Measurements from ENCODE around the gene TMEM106B. TPM values are rescaled to one million over a fixed set of nuclear protein-coding genes. Genes with fewer than 3 reads are reported as not detected.
A peak's percentile ranks its signal among the peaks of the same experiment; 100 is the strongest.

The TMEM106B gene
- total RNA-seq, 1 experiment from 2014 or later: 64.4 TPM

GRCh38 chr7:12211711-12212485 is 804 bp downstream of the TMEM106B start:
- peak overlapping the region; percentile 93 for H3K4me2 ChIP-seq
- intact Hi-C loops (cut with micrococcal nuclease; ENCODE audit: unreplicated experiment): loop anchor here (1.0 to 5.0 kb wide), 8 partner anchors 49 to 377 kb away; no protein-coding TSS in a partner anchor
- TF ChIP-seq CTCF (conservative IDR thresholded peaks at IDR 0.05) (peak; percentile 11; the same call in 1 of the 2 replicates), EZH2 (IDR thresholded peaks at IDR 0.05; ENCODE audit: low read depth) (no peak)
- peaks cover 33% of the 10 kb centered on the region for H3K79me2 ChIP-seq (ENCODE audit: low read depth)
- H4K20me1 ChIP-seq (ENCODE audit: insufficient read depth): no peaks in the 10 kb centered on the region
- ChIA-PET POLR2A (ENCODE audit: unreplicated experiment) (interaction anchor here (0.6 to 0.7 kb wide), 2 partner anchors 11 to 994 kb away, joined by 3 to 4 read pairs; no protein-coding TSS in a partner anchor), CTCF (no interaction called here)
- H2AFZ ChIP-seq: peak overlapping the region; percentile 74
- DNase-seq: peak in 1 of 2 experiments; percentile 15
- no peaks in the 10 kb centered on the region for H3K9me3 ChIP-seq (ENCODE audit: insufficient read depth, low read depth)
- peaks cover 22% of the 10 kb centered on the region; the same call in 1 of the 2 replicates for H3F3A ChIP-seq (ENCODE audit: insufficient read depth, low read depth)
- peaks cover 24% of the 10 kb centered on the region for H3K4me1 ChIP-seq (replicated peaks; ENCODE audit: insufficient read depth)
- H3K27me3 ChIP-seq (ENCODE audit: insufficient read depth, low read depth): no peaks in the 10 kb centered on the region
- H3K36me3 ChIP-seq (ENCODE audit: low read depth): peaks cover 8% of the 10 kb centered on the region; the same call in 1 of the 2 replicates
- BruUV-seq (replicated peaks): TSS peak; percentile 69
- no peaks in the 10 kb centered on the region for H3K9me2 ChIP-seq (ENCODE audit: insufficient read depth)
- peak overlapping the region; percentile 74 for H3K4me3 ChIP-seq
- H3K27ac ChIP-seq: peak overlapping the region; percentile 92

GRCh38 chr7:12217311-12217710 is 6.2 kb downstream of the TMEM106B start:
- no peak overlapping the region for H3K4me2 ChIP-seq
- ChIA-PET POLR2A (ENCODE audit: unreplicated experiment) (no interaction called here), CTCF (no interaction called here)
- peaks cover 13% of the 10 kb centered on the region for H3K4me1 ChIP-seq (replicated peaks; ENCODE audit: insufficient read depth)
- intact Hi-C loops (cut with micrococcal nuclease; ENCODE audit: unreplicated experiment): no loop called here
- no peak overlapping the region for H3K27ac ChIP-seq
- peaks cover 25% of the 10 kb centered on the region for H3K36me3 ChIP-seq (ENCODE audit: low read depth)
- no peaks in the 10 kb centered on the region; the same call in 1 of the 2 replicates for H3K9me2 ChIP-seq (ENCODE audit: insufficient read depth)
- no peak overlapping the region for H2AFZ ChIP-seq
- peaks cover 26% of the 10 kb centered on the region for H3K79me2 ChIP-seq (ENCODE audit: low read depth)
- no peaks in the 10 kb centered on the region for H3K27me3 ChIP-seq (ENCODE audit: insufficient read depth, low read depth)
- no TSS peak for BruUV-seq (replicated peaks)
- H3K9me3 ChIP-seq (ENCODE audit: insufficient read depth, low read depth): no peaks in the 10 kb centered on the region
- H4K20me1 ChIP-seq (ENCODE audit: insufficient read depth): no peaks in the 10 kb centered on the region
- 0 out of 2 replicates have a peak, but pooled peaks cover under 1% of the 10 kb centered on the region for H3F3A ChIP-seq (ENCODE audit: insufficient read depth, low read depth)
- no peak for DNase-seq
- TF ChIP-seq CTCF (conservative IDR thresholded peaks at IDR 0.05): no peak
- no peak for TF ChIP-seq EZH2 (IDR thresholded peaks at IDR 0.05; ENCODE audit: low read depth)
- no peak overlapping the region for H3K4me3 ChIP-seq

- H3K27ac ChIP-seq: no peak overlapping the region
- ChIA-PET CTCF (no interaction called here), POLR2A (ENCODE audit: unreplicated experiment) (no interaction called here)
- no peak overlapping the region for H2AFZ ChIP-seq
- H3K4me2 ChIP-seq: no peak overlapping the region
- no peaks in the 10 kb centered on the region for H4K20me1 ChIP-seq (ENCODE audit: insufficient read depth)
- BruUV-seq (replicated peaks): no TSS peak
- no peaks in the 10 kb centered on the region for H3K4me1 ChIP-seq (replicated peaks; ENCODE audit: insufficient read depth)
- intact Hi-C loops (cut with micrococcal nuclease; ENCODE audit: unreplicated experiment): no loop called here
- no peaks in the 10 kb centered on the region for H3F3A ChIP-seq (ENCODE audit: insufficient read depth, low read depth)
- no peaks in the 10 kb centered on the region for H3K27me3 ChIP-seq (ENCODE audit: insufficient read depth, low read depth)
- peaks cover 32% of the 10 kb centered on the region for H3K36me3 ChIP-seq (ENCODE audit: low read depth)
- no peak for TF ChIP-seq EZH2 (IDR thresholded peaks at IDR 0.05; ENCODE audit: low read depth)
- no peak for TF ChIP-seq CTCF (conservative IDR thresholded peaks at IDR 0.05)
- no peaks in the 10 kb centered on the region; the same call in 1 of the 2 replicates for H3K9me3 ChIP-seq (ENCODE audit: insufficient read depth, low read depth)
- no peaks in the 10 kb centered on the region for H3K79me2 ChIP-seq (ENCODE audit: low read depth)
- no peak overlapping the region for H3K4me3 ChIP-seq
- DNase-seq: no peak
- no peaks in the 10 kb centered on the region; the same call in 1 of the 2 replicates for H3K9me2 ChIP-seq (ENCODE audit: insufficient read depth)
These were observed 9.4 kb downstream of the TMEM106B start for GRCh38 chr7:12220389-12221046.

All from PC-9 (cell line).